ENCODE results near the gene RANBP9.

RANBP9 gene

DNA sequence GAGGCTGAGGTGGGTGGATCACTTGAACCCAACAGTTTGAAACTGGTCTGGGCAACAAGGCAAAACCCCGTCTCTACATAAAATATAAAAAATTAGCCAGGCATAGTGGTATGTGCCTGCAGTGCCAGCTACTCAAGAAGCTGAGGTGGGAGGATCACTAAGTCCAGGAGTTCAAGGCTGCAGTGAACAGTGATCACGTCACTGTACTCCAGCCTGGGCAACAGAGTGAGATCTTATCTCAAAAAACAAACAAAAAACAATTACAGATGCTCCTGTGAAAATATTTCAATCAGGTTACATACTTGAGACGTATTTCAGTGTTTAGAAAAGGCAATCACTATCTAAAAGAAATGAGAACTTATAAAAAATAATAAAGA, 33.8 kb downstream of the RANBP9 start:
- no peak for DNase-seq (ENCODE audit: low spot score)

DNA sequence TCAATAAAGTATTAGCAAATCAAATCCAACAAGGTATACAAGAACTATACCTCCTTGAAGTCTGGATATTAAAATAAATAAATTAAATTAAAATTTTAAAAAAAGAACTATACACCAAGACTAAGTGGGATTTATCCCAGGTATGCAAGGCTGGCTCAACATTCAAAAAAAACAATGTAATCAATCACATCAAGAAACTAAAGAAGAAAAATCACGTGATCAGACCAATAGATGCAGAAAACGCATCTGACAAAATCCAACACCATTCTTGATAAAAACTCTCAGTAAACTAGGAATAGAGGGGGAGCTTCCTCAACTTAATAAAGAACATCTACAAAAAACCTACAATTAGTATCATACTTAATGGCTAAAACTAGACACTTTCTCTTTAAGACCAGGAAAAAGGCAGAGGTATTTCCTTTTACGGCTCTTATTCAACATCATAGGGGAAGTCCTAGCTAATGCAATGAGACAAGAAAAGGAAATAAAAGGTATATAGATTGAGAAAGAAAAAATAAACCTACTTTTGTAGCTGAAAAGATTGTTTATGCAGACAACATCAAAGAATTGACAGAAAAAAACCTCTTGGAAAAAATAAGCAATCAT, 35.0 kb downstream of the RANBP9 start:
- no peak for DNase-seq (ENCODE audit: low spot score)

DNA sequence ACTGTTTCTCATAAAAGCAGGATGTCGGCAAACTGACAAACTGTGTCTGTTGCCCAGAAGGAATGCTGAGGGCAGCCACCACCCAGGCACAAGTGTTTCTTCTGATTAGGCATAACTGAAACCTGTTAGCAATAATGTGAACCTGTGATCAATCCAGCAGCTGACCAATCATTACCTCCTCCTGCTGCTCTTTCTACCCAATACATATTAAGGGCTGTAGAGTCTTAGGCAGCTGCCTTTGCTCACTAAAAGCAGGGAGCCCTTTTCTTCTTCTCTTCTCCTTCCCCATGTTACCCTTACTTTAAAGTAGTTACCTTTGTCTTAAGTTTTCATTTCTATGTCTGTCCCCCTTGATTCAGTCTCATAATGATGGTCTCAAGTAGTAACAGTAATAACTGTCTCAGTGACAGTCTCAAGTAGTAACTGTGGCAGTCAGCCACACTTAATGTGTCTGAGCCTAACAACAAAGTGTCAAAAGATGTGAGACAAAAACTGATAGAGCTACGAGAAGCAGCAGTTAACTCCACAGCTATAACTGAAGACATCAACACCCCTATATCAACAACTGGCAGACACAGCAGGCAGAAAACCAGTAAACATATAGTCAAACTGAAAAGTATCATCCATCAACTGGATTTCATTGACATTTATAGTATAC, 37.0 kb downstream of the RANBP9 start:
- DNase-seq (ENCODE audit: low spot score): no peak

DNA sequence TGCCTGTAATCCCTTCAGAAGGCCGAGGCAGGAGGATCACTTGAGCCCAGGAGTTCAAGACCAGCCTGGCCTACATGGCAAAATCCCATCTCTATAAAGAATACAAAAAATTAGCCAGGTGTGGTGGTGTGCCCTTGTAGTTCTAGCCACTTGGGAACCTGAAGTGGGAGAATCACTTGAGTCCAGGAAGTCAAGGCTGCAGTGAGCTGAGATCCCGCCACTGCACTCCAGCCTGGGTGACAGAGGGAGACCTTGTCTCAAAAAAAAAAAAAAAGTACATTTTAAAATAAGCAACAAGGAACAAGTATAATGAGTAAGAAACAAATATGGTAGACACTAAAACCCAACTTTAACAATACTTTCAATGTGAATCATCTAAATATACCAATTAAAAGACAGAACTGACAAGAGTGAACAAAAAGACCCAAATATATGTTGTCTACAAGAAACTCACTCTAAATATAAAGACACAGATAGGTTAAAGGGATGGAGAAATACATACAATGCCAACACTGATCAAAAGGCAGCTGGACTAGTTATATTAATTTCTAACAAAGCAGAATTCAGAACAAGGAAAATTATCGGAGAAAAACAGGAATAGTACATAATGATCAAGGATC, 37.7 kb downstream of the RANBP9 start:
- DNase-seq (ENCODE audit: low spot score): no peak

DNA sequence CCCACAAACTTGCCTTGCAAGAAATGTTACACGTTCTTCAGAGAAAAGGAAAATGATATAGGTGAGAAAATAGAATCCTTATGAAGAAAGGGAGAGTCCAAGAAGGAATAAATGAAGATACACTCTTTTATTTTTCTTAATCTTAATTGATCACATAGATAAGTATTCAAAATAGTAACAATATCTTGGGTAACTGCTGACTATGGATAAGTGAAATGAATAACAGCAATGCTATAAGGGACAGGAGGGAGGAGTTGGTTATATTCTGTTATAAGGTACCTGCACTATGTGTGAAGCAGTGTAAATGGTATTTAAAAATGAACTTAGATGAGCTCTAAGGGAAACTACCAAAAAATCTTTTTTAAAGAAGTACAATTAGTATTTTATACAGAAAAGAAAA, 38.3 kb downstream of the RANBP9 start:
- no peak for DNase-seq (ENCODE audit: low spot score)

DNA sequence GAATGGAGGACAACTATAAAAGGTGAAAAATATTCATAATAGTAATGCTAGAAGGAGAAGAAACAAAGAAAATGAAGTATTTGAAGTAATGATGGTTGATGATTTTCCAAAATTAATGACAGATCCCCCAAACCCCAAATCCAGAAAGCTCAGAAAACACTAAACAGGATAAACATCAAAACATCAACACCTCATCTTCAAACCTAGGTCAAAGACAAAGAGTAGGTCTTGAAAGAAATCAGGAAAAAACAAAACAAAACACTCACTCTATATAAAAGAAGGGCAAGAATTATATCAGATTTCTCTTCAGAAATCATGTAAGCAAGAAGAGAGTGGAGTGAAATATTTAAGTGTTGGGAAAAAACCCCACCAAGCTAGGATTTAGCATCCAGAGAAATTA, 38.7 kb downstream of the RANBP9 start:
- DNase-seq (ENCODE audit: low spot score): no peak

DNA sequence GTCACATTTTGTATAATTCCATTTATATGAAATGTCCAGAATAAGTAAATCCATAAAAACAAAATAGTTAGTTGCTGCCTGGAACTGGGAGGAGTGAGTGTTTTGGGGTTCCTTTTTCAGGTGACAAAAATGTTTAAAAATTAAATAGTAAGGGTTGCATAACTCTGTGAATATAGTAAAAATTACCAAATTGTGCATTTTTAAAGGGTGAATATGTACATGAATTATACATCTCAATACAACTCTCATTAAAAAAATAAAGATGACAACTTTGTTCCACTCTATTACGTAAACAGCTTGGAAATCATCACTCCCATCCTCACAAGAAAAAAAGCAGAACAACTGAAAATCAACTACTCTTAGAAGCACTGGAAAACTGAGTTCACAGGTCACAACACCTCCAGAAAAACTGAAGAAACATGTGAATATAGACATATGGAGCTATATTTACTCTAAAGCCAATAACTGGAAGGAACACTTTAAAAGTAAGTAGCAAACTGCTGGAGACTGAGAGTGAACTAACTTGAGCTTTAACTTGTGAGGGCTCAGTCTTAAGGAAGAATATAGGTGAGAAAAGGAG, 40.0 kb downstream of the RANBP9 start:
- no peak for DNase-seq (ENCODE audit: low spot score)

DNA sequence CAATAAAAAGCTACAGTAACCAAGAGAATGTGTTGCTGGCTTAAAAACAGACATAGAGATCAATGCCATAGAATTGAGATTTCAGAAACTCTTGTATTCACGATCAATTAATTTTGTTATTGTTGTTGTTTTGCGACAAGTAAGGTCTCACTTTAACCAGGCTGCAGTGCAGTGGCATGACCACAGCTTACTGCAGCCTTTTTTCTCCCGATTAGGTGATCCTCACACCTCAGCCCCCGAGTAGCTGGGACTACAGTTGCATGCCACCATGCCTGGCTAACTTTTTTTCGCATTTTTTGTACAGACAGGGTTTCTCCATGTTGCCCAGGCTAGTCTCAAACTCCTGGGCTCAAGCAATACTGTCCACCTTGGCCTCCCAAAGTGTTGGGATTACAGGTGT, 42.2 kb downstream of the RANBP9 start:
- DNase-seq (ENCODE audit: low spot score): no peak

DNA sequence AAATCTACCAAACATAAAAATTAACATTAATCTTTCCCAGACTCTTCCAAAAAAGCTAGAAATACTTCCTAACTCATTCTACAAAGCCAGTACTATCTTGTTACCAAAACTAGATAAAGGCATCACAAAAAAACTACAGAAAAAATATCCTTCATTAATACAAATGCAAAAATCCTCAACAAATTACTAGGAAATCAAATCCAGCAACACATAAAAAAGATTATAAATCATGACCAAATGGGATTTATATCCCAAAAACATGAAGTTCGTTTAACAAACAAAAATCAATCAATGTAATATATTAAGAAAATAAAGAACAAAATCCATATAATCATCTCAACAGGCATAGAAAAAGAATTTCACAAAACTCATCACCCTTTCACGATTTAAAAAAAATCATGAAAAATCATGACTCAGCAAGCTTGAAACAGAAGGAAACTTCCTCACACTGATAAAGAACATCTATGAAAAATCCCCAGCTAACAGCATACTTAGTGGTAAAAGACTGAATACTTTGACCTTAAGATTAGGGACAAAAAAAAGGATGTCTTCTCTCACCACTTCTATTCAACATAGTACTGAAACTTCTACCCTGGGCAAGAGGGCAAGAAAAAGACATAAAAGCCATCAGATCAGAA, 43.2 kb downstream of the RANBP9 start:
- DNase-seq (ENCODE audit: low spot score): peak; percentile 43

DNA sequence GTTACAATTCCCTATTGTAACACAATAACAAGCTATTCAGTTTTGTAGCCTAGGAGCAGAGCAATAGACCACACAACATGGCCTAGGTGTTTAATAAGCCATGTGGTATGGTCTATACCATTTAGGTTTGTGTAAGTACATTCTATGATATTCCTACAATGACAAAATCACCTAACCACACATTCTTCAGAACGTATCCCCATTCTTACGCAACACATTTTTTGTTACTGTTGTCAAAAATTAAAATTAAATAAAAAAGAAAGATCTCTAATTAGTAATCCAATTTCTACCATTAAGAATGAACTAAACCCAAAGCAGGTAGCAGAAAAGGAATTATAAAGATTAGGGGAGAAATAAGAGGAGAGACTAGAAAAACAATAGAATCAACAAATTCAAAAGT, 44.0 kb downstream of the RANBP9 start:
- no peak for DNase-seq (ENCODE audit: low spot score)

DNA sequence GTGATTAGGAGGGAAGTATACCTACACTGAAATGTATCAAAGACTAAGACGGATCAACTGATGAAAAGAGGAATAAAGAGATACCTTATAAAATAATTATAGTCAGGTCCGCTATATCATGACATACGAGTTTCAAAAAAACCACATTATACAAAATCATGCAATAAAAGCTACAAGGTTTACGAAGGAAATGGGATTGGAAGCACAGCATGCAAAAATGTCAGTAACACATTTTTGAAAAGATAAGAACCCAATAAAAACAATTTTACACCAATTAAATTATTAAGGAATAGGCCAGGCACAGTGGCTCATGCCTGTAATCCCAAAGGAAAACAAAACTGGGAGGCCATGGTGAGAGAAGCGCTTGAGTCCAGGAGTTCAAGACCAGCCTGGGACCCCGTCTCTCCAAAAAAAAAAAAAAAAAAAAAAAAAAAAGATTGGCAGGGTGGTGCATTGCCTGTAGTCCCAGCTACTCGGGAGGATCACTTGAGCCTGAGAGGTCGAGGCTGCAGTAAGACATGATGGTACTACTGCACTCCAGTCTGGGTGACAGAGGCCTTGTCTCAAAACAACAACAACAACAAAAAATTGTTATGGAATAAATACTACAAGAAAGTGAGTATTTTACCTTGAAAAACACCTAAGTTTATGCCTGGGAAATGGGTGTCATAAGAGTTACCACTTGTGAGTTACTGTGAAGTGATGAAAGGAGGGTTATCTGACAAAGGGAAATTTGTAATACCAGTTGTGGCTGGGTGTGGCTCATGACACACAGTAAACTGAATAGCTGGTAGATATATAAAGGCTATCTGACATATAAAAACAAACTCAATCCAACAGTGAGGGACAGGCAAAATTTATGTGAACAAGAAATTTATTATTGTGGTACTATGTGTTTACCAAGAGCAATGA, 45.2 kb downstream of the RANBP9 start:
- no peak for DNase-seq (ENCODE audit: low spot score)

DNA sequence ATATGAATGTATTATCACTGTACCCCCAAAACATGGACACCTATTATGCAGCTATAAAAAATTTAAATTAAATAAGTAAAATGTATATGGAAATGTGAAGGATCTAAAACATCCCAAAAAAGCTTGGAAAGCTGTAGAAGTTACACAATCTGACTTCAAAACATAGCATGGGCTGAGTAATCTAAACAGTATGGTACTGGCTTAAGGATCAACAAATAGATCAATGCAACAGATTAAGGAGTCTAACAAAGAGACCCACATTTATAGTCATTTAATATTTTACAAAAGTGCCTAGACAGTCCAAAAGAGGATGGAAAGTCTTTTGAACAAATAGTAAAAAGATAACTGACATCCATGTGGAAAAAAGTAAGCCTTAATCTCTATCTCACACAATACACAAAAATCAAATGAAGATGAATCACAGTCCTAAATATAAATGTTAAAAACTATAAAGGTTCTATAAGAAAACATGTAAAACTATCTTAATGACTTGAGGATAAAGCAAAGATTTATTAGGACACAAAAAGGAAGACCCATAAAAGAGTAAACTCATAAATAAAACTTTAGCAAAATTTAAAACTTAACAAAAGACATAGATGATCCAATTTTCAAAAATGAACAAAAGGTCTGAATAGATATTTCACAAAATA, 46.8 kb downstream of the RANBP9 start:
- no peak for DNase-seq (ENCODE audit: low spot score)

DNA sequence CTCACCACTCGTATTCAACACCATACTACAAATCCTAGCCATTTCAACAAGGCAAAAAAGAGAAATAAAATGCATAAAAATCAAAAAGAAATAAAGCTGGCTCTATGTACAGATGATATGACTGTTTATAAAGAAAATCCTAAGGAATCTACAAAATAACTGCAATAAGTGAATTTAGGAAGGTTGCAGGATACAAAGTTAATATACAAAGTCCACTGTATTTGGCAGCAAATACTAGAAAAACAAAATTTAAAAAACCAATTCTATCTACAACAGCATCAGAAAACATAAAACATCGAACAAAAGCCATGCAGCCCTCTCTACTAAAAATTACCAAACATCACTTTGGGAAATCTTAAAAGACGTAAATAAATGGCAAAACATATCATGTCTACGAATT, 47.6 kb downstream of the RANBP9 start:
- no peak for DNase-seq (ENCODE audit: low spot score)

DNA sequence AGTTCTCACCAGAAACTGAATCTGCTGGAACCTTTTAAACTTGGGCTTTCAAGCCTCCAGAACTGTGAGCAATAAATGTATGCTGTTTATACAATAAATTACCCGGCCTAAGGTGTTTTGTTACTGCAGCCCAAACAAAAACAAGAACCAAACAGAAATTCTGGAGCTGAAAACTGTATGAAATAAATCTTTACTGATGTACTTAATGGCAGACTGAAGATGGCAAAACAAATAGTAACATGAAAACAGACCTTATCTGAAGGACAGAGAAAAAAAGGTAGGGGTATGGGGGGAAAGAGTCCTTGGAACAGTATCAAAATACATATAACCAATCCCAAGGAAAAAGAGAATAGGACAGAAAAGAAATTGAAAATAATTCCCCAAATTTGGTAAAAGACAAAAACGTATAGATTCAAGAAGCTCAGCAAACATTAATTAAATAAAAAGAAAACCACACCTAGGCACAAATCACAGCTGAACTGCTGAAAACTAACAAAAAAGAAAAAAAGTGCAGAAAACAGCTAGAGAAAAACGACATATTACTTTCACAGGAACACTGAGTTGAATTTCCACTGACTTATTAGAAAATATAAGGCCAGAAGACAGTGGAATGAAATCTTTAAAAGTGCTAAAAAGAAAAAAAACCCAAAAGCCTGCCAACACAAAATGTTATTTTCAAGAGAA, 48.8 kb downstream of the RANBP9 start:
- DNase-seq (ENCODE audit: low spot score): no peak

DNA sequence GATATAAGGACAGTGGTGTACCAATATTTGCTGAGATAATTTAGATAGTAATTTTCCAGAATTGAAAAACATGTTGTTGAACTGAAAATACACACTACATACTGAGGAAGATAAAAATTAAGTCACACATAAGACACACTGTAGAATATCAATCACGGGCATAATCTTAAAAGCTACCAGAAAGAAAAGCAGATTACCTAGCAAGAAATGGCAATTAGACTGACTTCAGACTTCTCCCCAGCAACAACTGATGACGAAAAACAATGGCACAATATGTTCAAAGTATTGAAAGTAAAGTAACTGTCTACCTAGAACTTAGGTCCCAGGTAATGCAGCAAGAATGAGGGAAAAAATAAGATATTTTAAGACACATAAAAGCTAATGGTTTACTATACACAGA, 50.0 kb downstream of the RANBP9 start:
- DNase-seq (ENCODE audit: low spot score): no peak

DNA sequence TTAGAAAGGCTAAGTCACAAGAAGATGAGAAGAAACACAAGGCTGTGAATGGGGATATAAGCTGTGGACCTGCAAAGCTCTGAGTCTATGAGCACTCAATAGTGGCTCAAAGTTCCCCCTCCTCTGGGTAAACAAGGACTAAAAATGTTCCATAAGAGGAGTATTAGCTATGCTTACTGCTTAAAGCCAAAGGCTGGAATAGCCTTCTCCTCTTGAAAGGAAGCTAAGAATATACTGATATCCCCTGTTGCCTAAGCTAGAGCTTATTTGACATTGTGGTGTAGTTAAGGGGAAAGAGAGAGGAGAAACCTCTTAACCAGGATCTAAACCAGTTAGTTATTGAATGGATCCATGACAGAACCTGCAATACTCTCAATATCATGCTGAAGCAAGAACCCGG, 50.7 kb downstream of the RANBP9 start:
- no peak for DNase-seq (ENCODE audit: low spot score)

DNA sequence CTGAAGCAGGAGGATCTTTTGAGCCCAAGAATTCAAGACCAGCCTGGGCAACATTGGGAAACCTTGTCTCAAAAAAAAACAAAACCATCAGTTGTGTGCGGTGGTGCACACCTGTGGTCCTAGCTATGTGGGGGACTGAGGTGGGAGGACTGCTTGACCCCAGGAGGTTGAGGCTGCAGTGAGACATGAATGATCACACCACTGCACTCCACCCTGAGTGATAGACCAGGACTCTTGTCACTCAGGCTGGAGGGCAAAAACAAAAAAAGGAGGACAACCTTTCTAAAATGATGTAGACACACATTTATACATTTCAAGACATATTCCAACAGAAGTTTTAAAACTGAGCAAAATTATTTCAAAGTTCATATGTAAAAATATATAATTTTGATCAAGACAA, 51.4 kb downstream of the RANBP9 start:
- DNase-seq (ENCODE audit: low spot score): no peak

DNA sequence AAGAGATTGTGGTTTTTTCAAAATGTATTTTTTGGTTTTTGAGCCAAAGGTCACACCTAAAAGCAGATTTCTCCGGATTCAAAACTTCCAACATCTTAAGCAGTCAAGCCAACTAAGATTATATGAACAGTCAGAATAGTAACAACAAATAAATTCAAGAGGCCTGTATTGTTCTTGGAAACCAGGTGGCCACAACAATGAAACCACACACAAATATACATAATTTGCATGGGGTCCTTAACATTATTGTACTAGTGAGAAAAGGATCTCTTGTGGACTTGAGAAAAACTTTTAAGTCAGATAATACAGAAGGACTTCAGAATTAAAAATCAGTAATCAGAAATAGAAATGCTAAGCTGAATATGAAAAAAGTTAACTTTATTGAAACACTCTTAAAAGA, 55.9 kb downstream of the RANBP9 start:
- DNase-seq (ENCODE audit: low spot score): no peak

DNA sequence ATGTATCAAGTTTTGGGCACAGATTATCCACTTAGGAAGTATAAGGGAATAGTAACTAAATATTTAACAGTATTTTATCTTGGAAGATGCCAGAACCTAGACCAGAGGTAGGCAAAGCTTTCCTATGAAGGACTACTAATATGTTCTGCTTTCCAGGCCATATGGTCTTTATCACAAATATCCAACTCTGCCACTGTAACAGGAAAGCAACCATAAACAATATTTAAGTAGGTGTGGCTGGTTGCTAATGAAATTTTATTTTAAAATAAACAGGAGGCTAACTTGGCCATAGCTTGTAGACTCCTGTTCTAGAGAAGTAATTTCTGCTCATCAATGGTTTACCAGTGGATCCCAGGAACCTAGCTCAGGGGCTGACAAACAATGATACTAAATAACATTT, 57.1 kb downstream of the RANBP9 start:
- DNase-seq (ENCODE audit: low spot score): no peak

DNA sequence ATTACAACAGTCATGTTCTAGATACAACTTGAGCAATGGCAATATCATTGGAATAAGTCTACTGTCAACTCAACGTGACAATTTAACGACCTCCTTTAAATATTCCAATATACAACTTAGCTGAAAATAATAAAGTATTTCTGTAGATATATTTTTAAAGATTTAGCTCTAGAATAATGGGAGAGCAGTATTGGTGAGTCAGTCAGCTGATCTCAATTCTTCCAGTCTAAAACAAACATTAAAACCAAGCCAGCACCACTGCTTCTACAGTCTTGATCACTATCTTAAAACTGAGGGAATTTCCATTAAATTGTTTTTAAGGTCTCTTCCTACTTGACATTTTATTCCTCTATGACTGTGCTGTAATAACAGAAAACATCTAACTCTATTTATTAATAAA, 58.3 kb downstream of the RANBP9 start:
- DNase-seq (ENCODE audit: low spot score): no peak

DNA sequence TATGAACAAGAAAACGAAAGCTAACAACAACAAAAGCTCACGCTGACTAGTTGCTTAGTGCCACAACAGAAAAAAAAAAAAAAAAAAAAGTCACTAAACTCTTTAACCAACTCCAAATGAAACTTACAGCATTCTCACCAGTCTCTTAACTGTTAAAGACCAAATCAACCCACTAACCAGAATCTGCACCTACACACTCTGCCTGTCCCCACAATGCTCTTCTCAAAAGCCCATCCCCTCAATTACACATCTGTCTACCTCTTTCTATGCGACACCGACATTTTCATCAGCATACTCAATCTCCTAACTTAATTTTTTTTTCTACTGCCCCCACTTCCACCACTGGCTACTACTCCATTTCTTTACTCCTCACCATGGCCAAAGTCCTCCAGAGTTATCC, 62.2 kb downstream of the RANBP9 start:
- DNase-seq (ENCODE audit: low spot score): no peak
